Measurements from ENCODE around the gene CIAO3. TPM values are rescaled to one million over a fixed set of nuclear protein-coding genes. Genes with fewer than 3 reads are reported as not detected.

Gene CIAO3
- total RNA-seq, 4 donors from 2014 or later, result 35.2 to 110 (median 52.0) TPM

GRCh38 chr16:740459-740763 is 386 bp downstream of the CIAO3 start:
- Histone ChIP-seq H3K9me3 (no peaks in the 10 kb centered on the region), H3K36me3 (peaks cover 28% of the 10 kb centered on the region), H3K4me1 (peaks cover 23% of the 10 kb centered on the region), H3K27me3 (peaks cover 3% of the 10 kb centered on the region), H3K4me3 (peak overlapping the region; percentile 93), H3K27ac (peak overlapping the region; percentile 16)
- no peak for DNase-seq (ENCODE audit: low spot score in 2 of 2)
- WGBS, result no CpG with 5 or more reads among the region's 22 CpGs
- no peak for TF ChIP-seq POLR2AphosphoS5 (IDR thresholded peaks at IDR 0.05)
- TF ChIP-seq POLR2A (IDR thresholded peaks at IDR 0.05), result no peak
- TF ChIP-seq EP300 (IDR thresholded peaks at IDR 0.05), result no peak
- TF ChIP-seq CTCF (IDR thresholded peaks at IDR 0.05), result no peak

DNA sequence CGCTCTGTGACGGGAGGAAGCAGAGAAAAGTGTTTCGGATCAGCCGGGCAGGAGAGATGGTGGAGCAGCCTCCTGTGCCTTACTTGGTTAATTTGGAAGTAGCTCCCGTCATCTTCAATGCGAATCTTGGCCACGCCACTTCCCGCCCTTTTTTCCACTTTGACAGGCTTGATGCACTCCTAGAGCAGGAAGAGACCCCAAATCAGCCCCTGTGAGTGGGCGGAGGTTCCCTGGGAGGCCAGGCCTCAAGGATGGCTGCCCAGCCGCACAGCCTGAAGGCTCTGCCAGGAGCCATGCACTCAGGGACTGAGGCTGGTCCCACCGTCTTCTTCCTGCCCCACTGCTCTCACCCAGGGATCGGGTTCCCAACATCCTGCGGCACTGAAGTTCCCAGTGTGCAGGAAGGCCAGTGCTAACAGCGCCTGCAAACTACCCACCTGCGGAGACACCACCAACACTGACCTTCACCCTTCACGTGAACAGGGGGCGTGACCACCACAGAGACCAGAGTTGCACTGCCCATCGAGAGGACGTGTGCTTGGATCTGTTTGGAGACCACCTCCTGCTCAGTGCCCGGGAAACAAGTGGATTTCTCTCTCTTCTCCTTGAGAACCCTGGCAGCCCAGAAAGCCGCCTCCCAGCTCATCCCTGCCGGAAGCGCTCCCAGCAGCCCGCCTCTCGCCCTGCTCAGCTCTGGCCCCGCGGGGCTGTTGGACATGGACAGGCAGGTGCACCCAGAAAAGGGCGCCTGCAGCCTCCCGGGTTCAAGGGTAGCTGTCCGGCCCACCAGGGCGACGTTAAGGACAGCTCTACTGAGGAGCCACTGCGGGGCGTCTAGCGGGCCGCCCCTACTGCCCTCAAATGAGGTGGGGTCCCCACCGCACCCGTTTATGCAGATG is 988 bp downstream of the CIAO3 start:
- peaks cover 3% of the 10 kb centered on the region for H3K27me3 ChIP-seq
- H3K9me3 ChIP-seq, result no peaks in the 10 kb centered on the region
- 80% methylated on average over 18 of the region's 38 CpGs for WGBS
- H3K27ac ChIP-seq, result no peak overlapping the region
- no peak for DNase-seq (ENCODE audit: low spot score in 2 of 2)
- H3K36me3 ChIP-seq, result peaks cover 34% of the 10 kb centered on the region
- peaks cover 23% of the 10 kb centered on the region for H3K4me1 ChIP-seq
- TF ChIP-seq POLR2A (IDR thresholded peaks at IDR 0.05) (no peak), POLR2AphosphoS5 (IDR thresholded peaks at IDR 0.05) (no peak), CTCF (IDR thresholded peaks at IDR 0.05) (no peak), EP300 (IDR thresholded peaks at IDR 0.05) (no peak)
- H3K4me3 ChIP-seq, result peak overlapping the region; percentile 93

- TF ChIP-seq POLR2A (IDR thresholded peaks at IDR 0.05) (no peak), CTCF (IDR thresholded peaks at IDR 0.05) (no peak)
Observed at GRCh38 chr16:736936-737481, 3.8 kb downstream of the CIAO3 start.

GRCh38 chr16:735982-736453 is 4.8 kb downstream of the CIAO3 start:
- H3K27ac ChIP-seq, result no peak overlapping the region
- H3K4me1 ChIP-seq, result peaks cover 18% of the 10 kb centered on the region
- H3K36me3 ChIP-seq, result peaks cover 72% of the 10 kb centered on the region
- TF ChIP-seq CTCF (IDR thresholded peaks at IDR 0.05), result no peak
- no peak for TF ChIP-seq POLR2A (IDR thresholded peaks at IDR 0.05)
- no peak for TF ChIP-seq EP300 (IDR thresholded peaks at IDR 0.05)
- no peak for TF ChIP-seq POLR2AphosphoS5 (IDR thresholded peaks at IDR 0.05)
- WGBS, result 95% methylated on average over 13 of the region's 13 CpGs
- H3K9me3 ChIP-seq, result no peaks in the 10 kb centered on the region
- DNase-seq (ENCODE audit: low spot score in 2 of 2), result no peak
- no peak overlapping the region for H3K4me3 ChIP-seq
- no peaks in the 10 kb centered on the region for H3K27me3 ChIP-seq

More at GRCh38 chr16:736936-737481, 3.8 kb downstream of the CIAO3 start:
- Histone ChIP-seq H3K27me3 (no peaks in the 10 kb centered on the region), H3K4me1 (peaks cover 23% of the 10 kb centered on the region), H3K27ac (no peak overlapping the region), H3K4me3 (no peak overlapping the region), H3K9me3 (no peaks in the 10 kb centered on the region), H3K36me3 (peaks cover 62% of the 10 kb centered on the region)
- DNase-seq (ENCODE audit: low spot score in 2 of 2), result no peak
- 97% methylated on average over 29 of the region's 29 CpGs for WGBS

Measured in suprapubic skin (tissue), 4 donors.